Measurements from ENCODE around the gene CACNG4.

The CACNG4 gene

GRCh38 chr17:67024736-67025135 lies 60.2 kb downstream of the CACNG4 start:
- CTCF ChIA-PET: no interaction called here
- no peak for TF ChIP-seq CTCF (IDR thresholded peaks at IDR 0.05; ENCODE audit: insufficient read depth, low read length, missing control alignments)
- POLR2A ChIA-PET: no interaction called here

GRCh38 chr17:67025216-67025792 lies 60.8 kb downstream of the CACNG4 start:
- no peak for TF ChIP-seq CTCF (IDR thresholded peaks at IDR 0.05; ENCODE audit: insufficient read depth, low read length, missing control alignments)
- ChIA-PET CTCF (no interaction called here), POLR2A (no interaction called here)
- DNase-seq (ENCODE audit: low read depth, low spot score): no peak
- H3K4me3 ChIP-seq (ENCODE audit: low read depth, low read length): no peak overlapping the region

More at GRCh38 chr17:67024736-67025135, 60.2 kb downstream of the CACNG4 start:
- H3K4me3 ChIP-seq (ENCODE audit: low read depth, low read length): no peak overlapping the region
- no peak for DNase-seq (ENCODE audit: low read depth, low spot score)

- ChIA-PET POLR2A (no interaction called here), CTCF (no interaction called here)
- H3K4me3 ChIP-seq (ENCODE audit: low read depth, low read length): no peak overlapping the region
- TF ChIP-seq CTCF (IDR thresholded peaks at IDR 0.05; ENCODE audit: insufficient read depth, low read length, missing control alignments): no peak
- DNase-seq (ENCODE audit: low read depth, low spot score): no peak
Observed at GRCh38 chr17:67026341-67026740, 61.8 kb downstream of the CACNG4 start.

DNA sequence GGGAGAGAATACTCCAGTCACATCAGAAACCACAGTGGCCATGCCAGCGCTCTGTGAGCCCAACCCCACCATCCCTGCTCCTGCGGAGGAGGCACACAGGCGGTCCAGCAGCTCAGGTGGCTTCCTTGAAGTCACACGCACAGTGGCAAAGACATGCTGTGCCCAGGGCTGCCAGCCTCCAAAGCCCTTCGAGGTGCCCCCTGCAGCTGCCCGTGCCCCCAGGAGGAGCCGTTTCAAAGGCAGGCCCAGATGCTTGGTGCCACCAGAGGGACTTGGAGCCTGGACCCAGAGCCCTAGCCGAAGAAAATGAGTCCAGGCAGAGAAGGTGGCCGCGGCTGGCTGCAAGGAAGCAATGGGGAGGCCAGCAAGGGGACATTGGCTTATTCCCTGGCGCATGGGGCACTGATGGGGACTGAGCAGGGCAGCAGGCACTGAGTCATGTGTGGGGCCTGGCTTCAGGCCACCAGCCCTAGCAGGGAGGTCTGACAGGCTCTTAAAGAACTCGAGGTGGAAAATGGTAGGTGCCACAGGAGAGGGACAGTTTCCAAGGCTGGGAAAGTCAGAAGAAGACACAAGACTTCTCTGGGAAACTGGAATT lies 62.6 kb downstream of the CACNG4 start:
- no peak overlapping the region for H3K4me3 ChIP-seq (ENCODE audit: low read depth, low read length)
- no peak for DNase-seq (ENCODE audit: low read depth, low spot score)
- ChIA-PET CTCF (no interaction called here), POLR2A (no interaction called here)
- no peak for TF ChIP-seq CTCF (IDR thresholded peaks at IDR 0.05; ENCODE audit: insufficient read depth, low read length, missing control alignments)

- DNase-seq (ENCODE audit: low read depth, low spot score): no peak
- H3K4me3 ChIP-seq (ENCODE audit: low read depth, low read length): no peak overlapping the region
- no peak for TF ChIP-seq CTCF (IDR thresholded peaks at IDR 0.05; ENCODE audit: insufficient read depth, low read length, missing control alignments)
- CTCF ChIA-PET: interaction anchor here (1.3 kb wide), 1 partner anchor 9 kb away, joined by 3 read pairs; no protein-coding TSS in a partner anchor
- POLR2A ChIA-PET: no interaction called here
Observed at GRCh38 chr17:67030641-67031040, 66.1 kb downstream of the CACNG4 start.

DNA sequence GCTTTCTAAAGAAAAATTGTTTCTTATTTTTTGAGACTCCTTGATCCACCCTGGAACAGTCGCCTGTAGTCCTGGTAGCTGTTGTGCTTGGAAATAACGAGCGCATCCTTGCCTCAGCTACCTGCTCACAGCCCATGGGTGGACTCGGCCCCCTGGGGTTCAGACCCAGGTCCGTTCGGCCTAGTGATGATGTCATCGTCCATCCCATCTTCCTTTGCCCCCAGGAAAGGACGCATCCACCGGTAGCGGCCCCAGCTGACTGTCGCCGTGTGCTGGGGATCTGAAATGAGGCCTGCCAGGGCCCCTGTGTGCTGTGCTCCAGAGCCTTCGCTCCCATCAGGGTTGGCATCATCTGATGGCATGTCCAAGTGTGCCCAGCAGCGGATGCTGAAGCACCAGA lies 67.9 kb downstream of the CACNG4 start:
- H3K4me3 ChIP-seq (ENCODE audit: low read depth, low read length): no peak overlapping the region
- ChIA-PET POLR2A (no interaction called here), CTCF (no interaction called here)
- DNase-seq (ENCODE audit: low read depth, low spot score): no peak
- TF ChIP-seq CTCF (IDR thresholded peaks at IDR 0.05; ENCODE audit: insufficient read depth, low read length, missing control alignments): no peak
